GM20431 (cell line): ENCODE measurements around the gene ARHGAP40.

Experiments
- in situ Hi-C: fragments of 300-500 bp; cut with MseI, MboI; formaldehyde crosslinking; loops from one replicate; pipeline ENCODE4 v1.15.0; 2020; ENCODE audit warnings: low sequenced_read_pairs; ENCODE audit not compliant: unreplicated experiment

The ARHGAP40 gene

DNA sequence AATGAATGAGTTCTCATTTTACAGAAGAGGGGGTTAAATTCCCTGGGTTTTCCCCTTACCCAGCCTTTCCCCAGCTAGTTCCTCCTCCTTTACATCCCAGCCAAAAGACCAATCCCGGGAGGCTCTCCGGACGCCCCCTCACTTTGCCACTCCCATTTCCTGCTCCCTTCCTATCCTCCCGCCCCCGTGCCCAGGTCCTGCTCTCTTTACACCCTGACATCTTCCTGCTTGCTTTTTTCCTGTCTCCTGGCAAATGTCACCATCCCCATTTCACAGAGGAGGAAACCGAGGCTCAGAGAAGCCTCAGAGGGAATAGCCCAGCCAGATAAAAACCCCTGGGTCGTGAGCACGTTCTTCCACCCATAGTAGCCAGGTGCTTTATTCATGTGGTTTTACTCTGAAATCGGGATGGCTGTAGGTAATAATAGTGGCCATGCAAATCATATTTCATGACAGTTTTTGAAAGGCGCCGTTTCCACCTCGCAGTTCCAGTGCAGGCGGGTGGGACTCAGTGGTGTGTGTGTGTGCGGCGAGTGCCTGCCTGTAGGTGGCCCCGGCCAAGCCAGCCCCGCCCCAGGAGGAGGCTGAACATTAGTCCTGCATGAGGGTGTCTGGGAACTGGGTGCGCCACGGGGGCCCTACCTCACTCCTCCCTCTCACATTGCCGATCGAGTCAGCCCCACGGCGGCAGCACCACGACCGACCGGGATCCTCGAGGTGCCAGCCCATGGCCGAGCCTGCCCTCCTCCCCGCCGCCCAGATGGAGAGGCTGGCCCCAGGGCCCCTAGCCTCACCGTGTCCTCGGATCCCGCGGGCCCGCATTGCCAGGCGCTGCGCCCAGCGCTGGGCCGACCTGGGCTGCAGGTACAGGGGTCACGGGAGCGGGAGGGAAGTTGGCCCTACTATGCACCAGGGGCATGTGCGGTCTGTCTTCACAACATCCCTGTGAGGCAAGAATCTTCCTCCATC lies at the start of gene ARHGAP40:
Gene ARHGAP40 (plus strand): TSS at position 594 of the 969 bp plus-strand sequence.
- in situ Hi-C loops = no loop called here

DNA sequence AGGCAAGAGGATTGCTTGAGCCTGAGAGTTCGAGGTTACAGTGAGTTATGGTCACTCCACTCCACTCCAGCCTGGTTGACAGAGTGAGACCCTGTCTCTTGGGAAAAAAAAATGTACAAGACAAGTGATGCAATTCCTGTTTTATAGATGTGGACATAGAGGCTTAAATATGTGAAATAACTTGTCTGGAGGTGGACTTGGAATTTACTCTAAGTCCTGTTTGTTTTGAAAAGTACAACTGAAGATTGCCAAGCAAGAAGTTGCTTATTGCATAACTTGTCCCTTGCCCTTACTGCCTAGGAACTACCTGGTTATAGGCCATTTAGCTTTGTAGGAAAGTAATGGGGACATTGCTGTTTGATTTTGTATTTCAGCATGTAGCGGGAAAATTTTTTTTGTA lies 46.6 kb upstream of the ARHGAP40 start:
- in situ Hi-C loops = no loop called here

DNA sequence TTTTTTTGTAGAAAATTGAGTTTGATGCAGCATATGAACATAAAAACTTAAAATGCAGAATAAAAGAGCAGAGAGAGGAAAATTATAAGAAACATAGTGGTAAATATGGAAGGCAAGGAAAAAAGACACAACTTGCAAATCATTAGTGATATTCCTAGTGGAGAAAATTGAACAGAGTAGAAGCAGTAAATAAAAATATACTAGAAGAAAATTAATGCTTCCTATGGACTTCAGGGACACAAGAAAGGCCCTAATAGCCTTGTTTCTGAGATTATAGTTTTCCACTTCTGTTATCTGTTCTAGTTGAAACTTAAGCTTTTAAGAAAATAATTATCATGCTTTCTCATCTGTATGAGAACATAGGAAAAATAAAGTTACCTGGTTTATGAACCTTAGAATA lies 46.2 kb upstream of the ARHGAP40 start:
- in situ Hi-C loops = no loop called here

DNA sequence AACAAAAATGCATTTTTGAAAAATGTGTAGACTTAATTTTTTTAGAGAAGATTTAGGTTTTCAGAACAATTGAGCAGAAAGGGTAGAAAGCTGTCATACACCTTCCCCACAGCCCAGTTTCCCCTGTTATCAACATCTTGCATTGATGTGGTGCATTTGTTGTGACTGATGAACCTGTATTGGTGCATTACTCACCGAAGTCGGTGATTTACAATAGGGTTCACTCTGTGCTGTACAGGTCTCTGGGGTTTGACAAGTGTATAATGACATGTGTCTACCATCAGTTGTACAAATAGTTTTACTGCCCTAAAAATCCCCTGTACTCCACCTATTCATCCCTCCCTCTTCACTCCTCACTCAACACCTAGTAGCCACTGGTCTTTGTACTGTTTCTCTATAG lies 44.4 kb upstream of the ARHGAP40 start:
- in situ Hi-C loops = no loop called here

DNA sequence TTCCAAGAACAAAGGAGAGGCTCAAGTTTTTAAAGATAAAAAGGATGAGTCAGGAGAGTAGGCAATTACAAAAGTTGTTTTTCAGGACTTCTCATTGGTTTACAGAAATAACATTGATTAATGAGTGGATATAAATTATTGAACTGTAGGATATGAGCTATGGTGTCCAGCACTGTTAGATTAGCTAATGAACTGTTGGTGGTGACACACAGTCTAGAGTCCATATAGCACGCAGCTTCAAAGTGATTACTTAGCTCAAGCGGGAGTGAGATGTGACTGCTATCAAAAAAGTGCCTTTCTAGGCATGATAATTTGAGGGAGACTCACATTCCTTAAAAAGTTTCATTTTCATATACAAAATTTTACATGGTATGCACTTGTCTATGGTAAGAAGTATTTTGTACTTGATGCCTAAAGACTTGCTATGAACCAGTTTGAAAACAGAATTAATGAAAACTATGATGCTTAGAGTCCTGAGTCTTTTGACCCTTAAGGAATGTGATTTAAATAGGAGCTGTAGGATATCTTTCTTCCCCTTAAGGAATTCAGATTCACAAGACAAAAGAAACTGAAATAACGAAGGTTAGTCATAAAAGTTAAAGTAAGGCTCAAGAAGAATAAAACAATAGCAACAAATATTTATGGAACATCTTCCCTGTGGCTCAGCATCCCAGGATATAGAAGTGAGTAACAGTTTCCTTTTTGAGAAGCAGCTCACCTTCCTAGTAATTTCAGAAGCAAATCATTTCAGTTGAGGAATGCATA lies 42.8 kb upstream of the ARHGAP40 start:
- in situ Hi-C loops = no loop called here

DNA sequence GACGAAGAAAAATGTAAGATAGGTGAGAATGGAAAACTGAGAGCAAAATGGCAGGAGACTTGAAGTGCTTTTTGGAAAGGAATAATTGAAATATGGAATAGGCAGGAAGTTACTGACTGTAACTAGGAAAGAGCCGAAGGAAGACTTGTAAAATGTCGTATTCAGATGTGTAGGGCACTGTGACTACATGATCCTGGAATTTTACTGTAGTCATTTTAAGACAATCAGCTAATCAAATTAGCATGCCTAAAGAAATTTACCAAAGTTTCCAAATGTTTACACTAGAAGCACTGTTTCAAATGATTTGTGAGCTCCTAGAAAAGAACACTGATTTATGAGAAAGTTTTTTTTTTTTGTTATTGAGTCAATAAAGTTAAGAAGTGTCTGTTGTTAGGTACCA lies 41.8 kb upstream of the ARHGAP40 start:
- in situ Hi-C loops = no loop called here

DNA sequence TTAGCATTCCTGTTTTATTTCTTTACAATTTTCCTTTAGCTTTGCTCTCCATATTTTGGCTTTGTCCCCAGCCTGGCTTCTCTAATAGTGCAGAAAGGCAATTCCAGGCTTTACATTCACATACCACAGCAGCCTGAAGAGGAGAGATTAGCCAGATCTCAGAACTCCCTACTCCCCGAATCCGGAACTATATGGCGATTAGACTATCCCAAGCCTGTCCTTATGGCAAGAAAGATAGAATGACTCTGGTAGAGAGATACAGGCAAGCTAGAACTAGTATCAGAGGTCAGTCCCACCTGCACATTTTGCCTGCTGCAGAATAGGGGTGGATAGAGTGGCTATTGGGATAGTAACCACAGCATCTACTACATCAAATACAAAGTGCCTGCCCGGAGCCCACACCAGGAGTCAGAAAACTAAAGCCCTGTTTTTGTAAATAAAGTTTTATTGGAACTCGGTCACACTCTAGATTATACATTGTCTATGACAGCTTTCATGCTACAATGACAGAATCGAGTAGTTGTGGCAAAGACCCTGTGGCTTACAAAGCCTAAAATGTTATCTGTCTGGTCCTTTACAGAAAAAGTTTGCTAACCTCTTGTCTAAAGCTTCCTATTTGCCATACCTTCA lies 37.7 kb upstream of the ARHGAP40 start:
- in situ Hi-C loops = no loop called here

DNA sequence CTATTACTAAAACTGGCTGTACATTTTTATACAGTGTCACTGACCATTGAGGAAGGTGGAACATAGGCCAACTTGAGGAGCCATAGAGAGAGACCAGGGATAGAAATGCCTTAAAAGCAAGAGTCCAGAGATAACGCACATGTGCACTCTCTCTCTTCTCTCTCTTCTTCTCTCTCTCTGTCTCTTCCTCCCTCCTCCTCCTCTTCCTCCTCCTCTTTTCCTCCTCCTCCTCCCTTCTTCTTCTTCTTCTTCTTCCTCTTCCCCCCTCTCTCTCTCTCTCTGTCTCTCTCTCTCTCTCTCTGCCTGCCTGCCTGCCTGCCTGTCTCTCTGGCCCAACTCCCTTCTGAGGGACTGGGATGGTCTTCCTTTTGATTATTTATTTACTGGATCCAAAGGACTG lies 36.9 kb upstream of the ARHGAP40 start:
- in situ Hi-C loops = no loop called here

DNA sequence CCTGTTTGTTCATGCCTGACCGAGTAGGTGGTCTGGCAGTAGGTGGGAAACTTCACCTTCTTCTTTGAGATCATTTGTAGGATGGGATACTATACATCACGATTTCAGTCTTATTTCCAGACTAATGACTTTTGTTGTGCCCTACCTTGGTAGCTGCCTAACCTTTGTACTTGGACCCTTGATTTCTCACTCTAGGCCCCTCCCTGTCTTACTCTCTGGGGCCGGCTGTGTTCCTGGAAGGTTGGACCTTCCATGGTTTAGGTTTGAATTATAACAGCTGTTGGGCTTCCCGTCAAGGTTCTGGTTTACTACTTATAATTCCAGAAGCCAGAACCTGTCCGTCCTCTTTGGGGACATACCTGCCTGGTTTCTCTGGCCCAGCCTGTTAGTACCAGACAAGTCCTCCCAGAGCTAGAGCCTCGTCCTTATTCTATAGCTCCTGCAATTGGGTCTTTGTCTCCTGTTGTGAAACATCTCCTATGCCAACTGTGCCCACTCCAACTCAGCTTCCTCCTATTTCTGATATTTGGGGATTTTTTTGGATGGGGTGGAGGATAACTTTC lies 35.5 kb upstream of the ARHGAP40 start:
- in situ Hi-C loops = no loop called here

DNA sequence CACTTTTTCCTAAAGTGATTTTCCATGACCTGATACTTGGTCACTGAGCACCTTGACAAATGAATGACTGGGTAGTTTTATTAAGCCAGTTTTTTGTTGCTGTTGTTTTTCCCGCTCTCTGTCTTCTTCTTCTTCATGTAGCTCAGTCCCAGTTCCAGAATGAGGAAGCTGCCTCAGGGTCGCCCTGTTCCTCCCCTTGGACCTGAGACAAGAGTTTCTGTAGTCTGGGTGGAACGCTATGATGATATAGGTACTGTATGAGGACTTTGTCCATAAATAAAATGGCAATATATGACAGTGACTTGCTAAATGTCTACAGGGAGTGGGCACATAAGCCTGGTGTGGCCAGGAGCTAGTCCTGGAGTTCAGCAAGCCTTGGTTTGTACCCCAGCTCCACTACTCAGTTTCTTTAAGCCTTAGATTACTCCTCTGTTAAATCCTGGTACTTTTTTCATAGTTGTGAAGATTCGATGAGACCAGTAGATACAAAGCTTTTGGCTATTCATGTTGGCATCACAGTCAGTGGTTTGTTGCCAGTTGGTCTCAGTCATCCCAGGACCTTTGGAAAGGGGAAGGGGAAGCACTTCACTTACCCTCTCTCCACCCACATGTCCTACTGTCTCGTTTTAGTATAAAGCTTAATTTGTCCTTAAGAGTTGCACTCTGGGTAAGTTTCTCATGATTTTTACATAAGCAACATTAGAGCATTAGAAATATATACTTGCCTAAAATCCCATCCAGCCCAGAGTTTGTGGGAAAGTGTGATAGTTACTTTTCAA lies 31.7 kb upstream of the ARHGAP40 start:
- in situ Hi-C loops = no loop called here

DNA sequence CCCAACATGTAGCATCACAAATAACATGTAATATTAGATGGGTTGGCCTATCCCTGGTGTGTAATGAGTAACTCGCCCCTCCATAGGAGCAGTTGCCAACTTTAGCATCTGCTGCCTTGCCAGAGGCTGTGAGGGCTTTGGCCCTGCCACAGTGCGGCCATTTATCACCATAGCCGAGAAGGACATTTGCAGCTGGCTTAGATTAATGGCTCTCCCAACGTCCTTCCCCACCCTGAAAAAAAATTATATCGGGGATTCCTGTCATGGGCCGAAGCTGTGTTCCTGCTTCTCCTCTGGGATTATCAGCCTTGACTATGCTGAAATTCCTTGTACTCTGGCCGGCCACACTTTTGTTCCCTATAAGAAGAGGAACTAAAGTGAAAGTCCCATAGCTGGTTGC lies 28.2 kb upstream of the ARHGAP40 start:
- in situ Hi-C loops = no loop called here

DNA sequence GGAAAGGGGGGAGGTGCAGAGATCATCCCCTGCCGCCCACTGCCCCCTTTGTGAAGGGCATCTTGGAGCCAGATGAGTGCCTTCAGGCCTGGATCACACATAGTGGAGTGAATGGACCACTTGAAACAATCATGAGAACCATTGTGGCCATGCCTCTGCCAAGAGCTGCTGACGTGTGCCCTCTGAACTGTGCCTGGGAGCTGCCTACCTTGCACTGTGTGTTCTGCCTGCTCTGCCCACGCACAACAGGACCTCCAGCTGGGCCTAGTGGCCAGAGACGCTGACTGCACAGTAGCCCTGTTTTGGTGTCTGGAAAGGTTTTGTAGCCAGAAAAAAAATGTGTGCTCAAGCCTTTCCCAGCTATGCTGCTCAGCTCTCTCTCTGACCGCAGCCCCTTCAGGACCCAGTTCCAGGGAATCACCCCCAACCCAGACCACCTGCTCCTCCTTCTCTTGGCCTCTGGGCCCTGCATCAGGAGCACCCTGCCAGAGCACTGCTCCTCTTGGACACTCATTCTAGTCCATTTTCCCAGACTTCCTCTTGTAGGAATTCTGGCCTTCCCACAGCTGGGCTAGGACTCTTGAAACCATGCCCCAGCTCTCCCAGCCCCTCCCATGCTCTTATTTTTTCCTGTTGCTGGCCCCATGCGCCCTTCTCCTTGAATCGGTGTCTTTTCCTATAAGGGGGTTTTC lies 22.2 kb upstream of the ARHGAP40 start:
- in situ Hi-C loops = no loop called here

DNA sequence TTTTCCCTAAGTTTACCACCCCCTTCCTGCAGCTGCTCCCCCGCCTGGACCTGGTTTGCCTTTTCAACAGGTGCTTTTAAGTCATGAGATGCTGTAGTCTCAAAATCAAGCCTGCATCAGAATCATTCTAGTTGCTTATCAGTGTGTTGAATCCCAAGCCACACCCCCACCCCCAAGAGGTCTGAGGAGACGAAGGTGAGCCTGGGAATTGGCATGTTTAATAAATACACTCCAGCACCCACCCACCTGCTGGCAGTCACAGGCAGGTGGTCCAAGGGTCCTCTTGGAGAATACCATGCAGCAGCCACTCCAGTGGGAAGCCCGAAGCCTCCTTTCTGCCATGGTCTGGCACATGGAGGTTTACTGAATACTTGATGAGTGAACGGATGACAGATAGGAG lies 21.7 kb upstream of the ARHGAP40 start:
- in situ Hi-C loops = no loop called here

DNA sequence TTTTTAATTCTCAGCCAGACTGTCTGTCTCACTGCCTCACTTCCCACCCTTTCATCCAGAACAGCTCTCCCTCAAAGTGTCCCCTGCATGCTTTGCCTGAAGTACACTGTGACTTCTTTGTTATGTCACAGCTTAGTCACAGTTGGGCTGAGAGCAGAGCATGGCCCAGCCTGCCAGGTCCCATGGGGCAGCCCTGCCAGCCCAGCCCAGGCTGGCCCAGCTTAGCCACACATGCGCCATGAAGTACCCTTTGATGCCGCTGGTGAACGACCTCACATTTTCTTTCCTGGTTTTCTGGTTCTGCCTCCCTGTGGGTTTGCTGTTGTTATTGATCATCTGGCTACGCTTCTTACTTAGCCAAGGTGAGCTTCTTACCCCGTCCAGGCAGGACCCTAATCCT lies 20.6 kb upstream of the ARHGAP40 start, which contains the start of gene ADIG:
Gene ADIG (plus strand): TSS at position 185 of the 400 bp plus-strand sequence. CDS start 54 bp downstream, at position 239.
- in situ Hi-C loops = no loop called here

DNA sequence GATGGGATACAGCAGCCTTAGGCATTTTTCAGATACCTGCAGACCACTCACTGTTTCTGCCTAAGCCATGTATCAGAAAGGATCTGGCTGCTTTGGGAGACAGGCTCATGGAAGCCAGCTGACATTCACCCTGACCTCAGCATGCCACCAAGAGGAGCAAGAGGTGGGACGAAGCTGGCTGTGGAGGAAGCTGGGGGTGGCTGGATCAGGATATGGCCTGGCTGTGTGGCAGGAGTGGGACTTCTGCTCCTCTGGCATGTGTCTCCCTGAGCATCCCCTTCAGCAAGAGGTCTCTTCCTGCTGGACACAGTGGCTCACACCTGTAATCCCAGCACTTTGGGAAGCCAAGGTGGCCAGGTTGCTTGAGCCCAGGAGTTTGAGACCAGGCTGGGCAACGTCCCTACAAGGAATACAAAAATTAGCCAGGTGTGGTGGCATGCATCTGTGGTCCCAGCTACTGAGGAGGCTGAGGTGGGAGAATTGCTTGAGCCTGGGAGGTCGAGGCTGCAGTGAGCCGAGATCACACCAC lies 19.7 kb upstream of the ARHGAP40 start:
- in situ Hi-C loops = no loop called here

DNA sequence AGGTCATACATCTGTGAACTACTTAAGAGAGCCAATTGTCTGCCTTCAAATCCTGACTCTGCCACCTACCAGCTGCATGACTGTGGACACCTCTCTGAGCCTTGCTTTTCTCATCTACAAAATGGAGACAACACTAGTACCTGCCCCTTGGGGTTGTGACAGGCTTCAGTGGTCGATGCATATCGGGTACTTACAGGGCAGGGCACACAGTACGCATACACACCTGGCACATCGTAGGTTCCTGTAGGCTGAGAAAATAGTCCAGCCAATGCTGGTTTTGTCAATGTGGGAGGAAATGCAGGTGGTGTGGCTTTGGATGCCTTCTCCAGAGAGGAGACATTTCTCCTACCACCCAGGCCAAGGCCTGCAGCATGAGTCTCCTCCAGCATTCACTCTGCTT lies 18.3 kb upstream of the ARHGAP40 start:
- in situ Hi-C loops = no loop called here

DNA sequence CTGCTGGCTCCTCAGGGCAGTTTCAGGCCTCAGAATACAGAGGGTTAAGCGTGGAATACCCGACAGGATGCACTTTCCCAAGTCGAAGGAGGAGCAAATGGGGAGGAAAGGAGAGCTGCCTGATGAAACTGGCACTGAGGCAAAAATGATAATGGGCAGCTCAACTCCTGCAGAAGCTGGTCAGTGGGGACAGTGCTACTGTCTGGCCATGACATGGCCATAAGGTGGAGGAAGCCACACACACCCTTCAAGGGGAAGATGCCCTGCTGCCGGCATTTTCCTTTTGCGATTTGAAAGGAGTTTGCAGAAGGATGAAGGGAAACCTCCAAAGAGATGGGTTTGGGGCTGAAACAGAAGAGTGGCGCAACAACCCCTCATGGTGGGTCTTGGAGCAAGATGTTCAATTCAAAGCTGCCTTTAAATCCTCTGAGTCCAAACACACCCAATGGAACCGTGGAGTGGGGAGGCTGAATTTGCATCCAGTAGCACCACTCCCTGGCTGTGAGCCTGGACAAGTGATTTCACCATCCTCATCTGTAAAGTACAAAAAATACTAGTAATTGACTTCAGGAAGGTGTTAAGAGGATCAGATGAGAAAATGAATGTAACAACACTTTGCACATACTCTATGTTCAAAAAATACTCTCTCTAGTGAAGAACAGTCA lies 17.4 kb upstream of the ARHGAP40 start:
- in situ Hi-C loops = no loop called here
